Activated CD8-positive, alpha-beta memory T cell treated with anti-CD3 and anti-CD28 coated beads, Interleukin-2, amount 10 ng/mL, durations not matched to agents 7 days and 5 days (primary cell): Measurements from ENCODE around the gene CELF4. TPM values are rescaled to one million over a fixed set of nuclear protein-coding genes. Genes with fewer than 3 reads are reported as not detected.

ENCODE experiments used
- ATAC-seq: fragments of 150-1000 bp; cut with Tn5 transposase; one replicate; pipeline ENCODE4 v1.10.0; 2021; ENCODE audit warnings: moderate library complexity
- CTCF ChIA-PET: fragments of 350-600 bp; sonication (Branson Sonifier 250); formaldehyde crosslinking; loops from one replicate; lab custom pipeline; 2021; ENCODE audit warnings: antibody characterized with exemption; lab: Charles Lee
- DNase-seq: peaks from one replicate; pipeline ENCODE4 v3.0.0-alpha.2; 2020
- H3K27ac Mint-ChIP-seq: one replicate; pipeline ENCODE4 v1.8.0; 2021; ENCODE audit warnings: mild to moderate bottlenecking, mixed read lengths
- H3K27me3 Mint-ChIP-seq: one replicate; pipeline ENCODE4 v1.8.0; 2021; ENCODE audit warnings: mixed read lengths
- H3K36me3 Mint-ChIP-seq: one replicate; pipeline ENCODE4 v1.8.0; 2021; ENCODE audit warnings: mild to moderate bottlenecking, mixed read lengths
- H3K4me1 Mint-ChIP-seq: one replicate; pipeline ENCODE4 v1.8.0; 2021; ENCODE audit warnings: mixed read lengths
- H3K4me3 Mint-ChIP-seq: one replicate; pipeline ENCODE4 v1.8.0; 2021; ENCODE audit warnings: mild to moderate bottlenecking, moderate library complexity, mixed read lengths
- H3K9me3 Mint-ChIP-seq: one replicate; pipeline ENCODE4 v1.8.0; 2022; ENCODE audit warnings: low read depth, mixed read lengths
- total RNA-seq, 2 experiments: library from RNA; stranded (reverse); gene quantifications; one replicate each; pipeline ENCODE4 v1.2.3, GENCODE V29; 2021

Gene CELF4
- total RNA-seq, 2 experiments from 2014 or later = not detected

- CTCF ChIA-PET = no interaction called here
- no peak for ATAC-seq
- Mint-ChIP-seq H3K4me3 (no peak overlapping the region), H3K9me3 (no peaks in the 10 kb centered on the region), H3K27me3 (peaks cover 36% of the 10 kb centered on the region), H3K27ac (no peak overlapping the region), H3K36me3 (no peaks in the 10 kb centered on the region), H3K4me1 (peaks cover 2% of the 10 kb centered on the region)
- no peak for DNase-seq
Measured at GRCh38 chr18:37243741-37244140, 321.9 kb downstream of the CELF4 start.

GRCh38 chr18:37242826-37243560 lies 322.6 kb downstream of the CELF4 start:
- Mint-ChIP-seq H3K27ac (no peak overlapping the region), H3K36me3 (no peaks in the 10 kb centered on the region), H3K4me3 (no peak overlapping the region), H3K4me1 (peaks cover 2% of the 10 kb centered on the region), H3K27me3 (peaks cover 36% of the 10 kb centered on the region), H3K9me3 (no peaks in the 10 kb centered on the region)
- DNase-seq (no peak), ATAC-seq (no peak)
- CTCF ChIA-PET = no interaction called here

- Mint-ChIP-seq H3K27me3 (peaks cover 36% of the 10 kb centered on the region), H3K27ac (no peak overlapping the region), H3K36me3 (no peaks in the 10 kb centered on the region), H3K9me3 (no peaks in the 10 kb centered on the region), H3K4me1 (peaks cover 2% of the 10 kb centered on the region), H3K4me3 (no peak overlapping the region)
- DNase-seq (no peak), ATAC-seq (no peak)
- CTCF ChIA-PET = no interaction called here
Measured at GRCh38 chr18:37242091-37242490, 323.5 kb downstream of the CELF4 start.

GRCh38 chr18:37238282-37239108 lies 327.1 kb downstream of the CELF4 start:
- Mint-ChIP-seq H3K36me3 (no peaks in the 10 kb centered on the region), H3K27me3 (peaks cover 16% of the 10 kb centered on the region), H3K27ac (no peak overlapping the region), H3K9me3 (no peaks in the 10 kb centered on the region), H3K4me3 (no peak overlapping the region), H3K4me1 (no peaks in the 10 kb centered on the region)
- CTCF ChIA-PET = no interaction called here
- ATAC-seq = no peak
- no peak for DNase-seq

GRCh38 chr18:37235583-37235982 lies 330.0 kb downstream of the CELF4 start:
- H3K4me3 Mint-ChIP-seq = no peak overlapping the region
- CTCF ChIA-PET = no interaction called here
- DNase-seq (no peak), ATAC-seq (no peak)
- no peak overlapping the region for H3K27ac Mint-ChIP-seq
- no peaks in the 10 kb centered on the region for H3K36me3 Mint-ChIP-seq
- no peaks in the 10 kb centered on the region for H3K9me3 Mint-ChIP-seq
- no peaks in the 10 kb centered on the region for H3K4me1 Mint-ChIP-seq
- peaks cover 6% of the 10 kb centered on the region for H3K27me3 Mint-ChIP-seq

- no peak for ATAC-seq
- Mint-ChIP-seq H3K4me1 (no peaks in the 10 kb centered on the region), H3K9me3 (no peaks in the 10 kb centered on the region), H3K27ac (no peak overlapping the region), H3K36me3 (no peaks in the 10 kb centered on the region), H3K4me3 (no peak overlapping the region), H3K27me3 (no peaks in the 10 kb centered on the region)
- CTCF ChIA-PET = no interaction called here
- DNase-seq = no peak
Measured at GRCh38 chr18:37231251-37231650, 334.3 kb downstream of the CELF4 start.

- DNase-seq (no peak), ATAC-seq (no peak)
- H3K9me3 Mint-ChIP-seq = no peaks in the 10 kb centered on the region
- CTCF ChIA-PET = no interaction called here
- no peaks in the 10 kb centered on the region for H3K4me1 Mint-ChIP-seq
- no peak overlapping the region for H3K4me3 Mint-ChIP-seq
- H3K27ac Mint-ChIP-seq = no peak overlapping the region
- H3K27me3 Mint-ChIP-seq = no peaks in the 10 kb centered on the region
- no peaks in the 10 kb centered on the region for H3K36me3 Mint-ChIP-seq
Measured at GRCh38 chr18:37230768-37231167, 334.8 kb downstream of the CELF4 start.

GRCh38 chr18:37225279-37225678 lies 340.3 kb downstream of the CELF4 start:
- Mint-ChIP-seq H3K27ac (no peak overlapping the region), H3K4me3 (no peak overlapping the region), H3K4me1 (no peaks in the 10 kb centered on the region), H3K9me3 (no peaks in the 10 kb centered on the region), H3K36me3 (no peaks in the 10 kb centered on the region), H3K27me3 (no peaks in the 10 kb centered on the region)
- no peak for DNase-seq
- CTCF ChIA-PET = no interaction called here
- no peak for ATAC-seq

GRCh38 chr18:37222999-37223378 lies 342.6 kb downstream of the CELF4 start:
- Mint-ChIP-seq H3K27ac (no peak overlapping the region), H3K27me3 (no peaks in the 10 kb centered on the region), H3K36me3 (no peaks in the 10 kb centered on the region), H3K4me3 (no peak overlapping the region), H3K4me1 (no peaks in the 10 kb centered on the region), H3K9me3 (no peaks in the 10 kb centered on the region)
- CTCF ChIA-PET = no interaction called here
- ATAC-seq (no peak), DNase-seq (no peak)

GRCh38 chr18:37222354-37222998 lies 343.1 kb downstream of the CELF4 start:
- Mint-ChIP-seq H3K27ac (no peak overlapping the region), H3K4me3 (no peak overlapping the region), H3K27me3 (no peaks in the 10 kb centered on the region), H3K36me3 (no peaks in the 10 kb centered on the region), H3K4me1 (no peaks in the 10 kb centered on the region), H3K9me3 (no peaks in the 10 kb centered on the region)
- DNase-seq = no peak
- ATAC-seq = no peak
- CTCF ChIA-PET = no interaction called here

- H3K4me1 Mint-ChIP-seq = no peaks in the 10 kb centered on the region
- CTCF ChIA-PET = no interaction called here
Measured at GRCh38 chr18:37219257-37219656, 346.3 kb downstream of the CELF4 start.

GRCh38 chr18:37218022-37218590 lies 347.5 kb downstream of the CELF4 start:
- Mint-ChIP-seq H3K36me3 (no peaks in the 10 kb centered on the region), H3K9me3 (no peaks in the 10 kb centered on the region), H3K4me1 (no peaks in the 10 kb centered on the region), H3K4me3 (no peak overlapping the region), H3K27ac (no peak overlapping the region), H3K27me3 (no peaks in the 10 kb centered on the region)
- CTCF ChIA-PET = no interaction called here
- no peak for ATAC-seq
- DNase-seq = no peak

More at GRCh38 chr18:37219257-37219656, 346.3 kb downstream of the CELF4 start:
- Mint-ChIP-seq H3K9me3 (no peaks in the 10 kb centered on the region), H3K27me3 (no peaks in the 10 kb centered on the region), H3K27ac (no peak overlapping the region), H3K36me3 (no peaks in the 10 kb centered on the region), H3K4me3 (no peak overlapping the region)
- DNase-seq = no peak
- no peak for ATAC-seq

- H3K4me3 Mint-ChIP-seq = no peak overlapping the region
- CTCF ChIA-PET = no interaction called here
- no peaks in the 10 kb centered on the region for H3K36me3 Mint-ChIP-seq
- DNase-seq = no peak
- no peak overlapping the region for H3K27ac Mint-ChIP-seq
- ATAC-seq = no peak
- H3K9me3 Mint-ChIP-seq = no peaks in the 10 kb centered on the region
- H3K4me1 Mint-ChIP-seq = no peaks in the 10 kb centered on the region
- H3K27me3 Mint-ChIP-seq = no peaks in the 10 kb centered on the region
Measured at GRCh38 chr18:37210781-37211180, 354.8 kb downstream of the CELF4 start.
